Stimulated activated CD4-positive, alpha-beta T cell treated with anti-CD3 and anti-CD28 coated beads, TNF-alpha, amount 100 ng/mL, for 4 hours (primary cell): Measurements from ENCODE around the gene CD81.

Source experiments
- DNase-seq, 3 experiments: peaks; one replicate each; pipeline ENCODE4 v3.0.0-alpha.2; 2020; ENCODE audit warnings: low read depth in 3 of 3

Gene CD81

GRCh38 chr11:2404735-2405196 is 27.7 kb downstream of the CD81 start:
- DNase-seq = no peak

- DNase-seq = no peak
These were observed 29.3 kb downstream of the CD81 start for GRCh38 chr11:2406451-2406850.

- no peak for DNase-seq
These were observed 29.8 kb downstream of the CD81 start for GRCh38 chr11:2406878-2407410.

- no peak for DNase-seq
These were observed 31.6 kb downstream of the CD81 start for GRCh38 chr11:2408671-2409070.

GRCh38 chr11:2409126-2409525 is 32.0 kb downstream of the CD81 start:
- DNase-seq = no peak

- DNase-seq = no peak
These were observed 32.7 kb downstream of the CD81 start for GRCh38 chr11:2409611-2410468.

- no peak for DNase-seq
These were observed 33.5 kb downstream of the CD81 start for GRCh38 chr11:2410616-2411015.

- DNase-seq = no peak
These were observed 34.6 kb downstream of the CD81 start for GRCh38 chr11:2411446-2412305.

GRCh38 chr11:2412323-2412722 is 35.2 kb downstream of the CD81 start:
- DNase-seq = no peak

GRCh38 chr11:2413742-2414579 is 36.9 kb downstream of the CD81 start:
- no peak for DNase-seq

- DNase-seq = no peak
These were observed 37.5 kb downstream of the CD81 start for GRCh38 chr11:2414616-2415015.

GRCh38 chr11:2415171-2415570 is 38.1 kb downstream of the CD81 start:
- no peak for DNase-seq

GRCh38 chr11:2415601-2416380 is 38.7 kb downstream of the CD81 start:
- DNase-seq = no peak

GRCh38 chr11:2416765-2417164 is 39.7 kb downstream of the CD81 start:
- DNase-seq = no peak

GRCh38 chr11:2417856-2418692 is 41.0 kb downstream of the CD81 start:
- no peak for DNase-seq

GRCh38 chr11:2418693-2419360 is 41.7 kb downstream of the CD81 start:
- DNase-seq = no peak

GRCh38 chr11:2419638-2420501 is 42.8 kb downstream of the CD81 start:
- peak in 2 of 3 experiments; percentile 37 to 38 for DNase-seq
